Activated CD8-positive, alpha-beta T cell treated with anti-CD3 and anti-CD28 coated beads for 36 hours (primary cell): ENCODE data around the gene FCHO2. TPM values are rescaled to one million over a fixed set of nuclear protein-coding genes. Genes with fewer than 3 reads are reported as not detected.

Experiments used
- ATAC-seq: fragments of 200-7000 bp; cut with Tn5 transposase; one replicate; pipeline ENCODE4 v1.10.0; 2021; ENCODE audit warnings: mild to moderate bottlenecking, moderate library complexity
- CTCF ChIA-PET: fragments of 350-600 bp; sonication (Branson Sonifier 250); formaldehyde crosslinking; loops from one replicate; lab custom pipeline; 2021; ENCODE audit warnings: antibody characterized with exemption; lab: Charles Lee
- POLR2A ChIA-PET: fragments of 350-600 bp; sonication (Branson Sonifier 250); formaldehyde crosslinking; loops from one replicate; lab custom pipeline; 2021; ENCODE audit warnings: antibody characterized with exemption; lab: Charles Lee
- DNase-seq: peaks from one replicate; pipeline ENCODE4 v3.0.0-alpha.2; 2020
- H3K27ac Mint-ChIP-seq: one replicate; pipeline ENCODE4 v1.8.0; 2021; ENCODE audit warnings: mild to moderate bottlenecking, mixed read lengths
- H3K27me3 Mint-ChIP-seq: one replicate; pipeline ENCODE4 v1.8.0; 2021; ENCODE audit warnings: mixed read lengths
- H3K36me3 Mint-ChIP-seq: one replicate; pipeline ENCODE4 v1.8.0; 2021; ENCODE audit warnings: low read depth, mixed read lengths
- H3K4me1 Mint-ChIP-seq: one replicate; pipeline ENCODE4 v1.8.0; 2021; ENCODE audit warnings: low read depth, mixed read lengths
- H3K4me3 Mint-ChIP-seq: one replicate; pipeline ENCODE4 v1.8.0; 2021; ENCODE audit warnings: mild to moderate bottlenecking, moderate library complexity, mixed read lengths
- H3K9me3 Mint-ChIP-seq: one replicate; pipeline ENCODE4 v1.8.0; 2021; ENCODE audit warnings: mixed read lengths
- intact Hi-C: fragments of 100-400 bp; cut with micrococcal nuclease; formaldehyde crosslinking; loops from one replicate; pipeline ENCODE4 v1.10.0; 2022
- total RNA-seq, 2 experiments: library from RNA; stranded (reverse); gene quantifications; one replicate each; pipeline ENCODE4 v1.2.3, GENCODE V29; 2021
- TF ChIP-seq, protein P1 (sequence below): fragments of 200-600 bp; IDR thresholded peaks from one replicate; pipeline ENCODE4 v1.8.0; 2022; ENCODE audit warnings: antibody characterized with exemption, mild to moderate bottlenecking

Gene FCHO2
- total RNA-seq, 2 experiments from 2014 or later, result 0.32 to 1.0 TPM

DNA sequence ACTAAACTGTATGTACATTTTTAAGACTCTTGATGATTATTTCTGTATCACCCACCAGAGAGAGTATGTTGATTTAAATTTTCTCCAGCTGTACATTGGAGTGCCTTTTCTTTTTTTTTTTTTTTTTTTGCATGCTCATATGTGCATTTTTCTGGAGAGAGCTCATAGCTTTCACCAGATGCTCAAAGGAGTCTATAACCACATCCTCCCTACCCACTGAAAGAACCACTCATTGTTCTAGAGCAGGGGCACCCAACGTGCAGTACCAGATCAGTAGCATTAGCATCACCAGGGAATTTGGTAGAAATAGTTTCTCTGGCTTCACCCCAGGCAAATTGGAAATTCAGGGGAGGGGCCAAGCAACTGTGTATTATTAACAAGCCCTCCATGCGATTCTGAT is 110.6 kb downstream of the FCHO2 start:
- intact Hi-C loops, result no loop called here
- Mint-ChIP-seq H3K4me3 (no peak overlapping the region), H3K27me3 (no peaks in the 10 kb centered on the region), H3K4me1 (no peaks in the 10 kb centered on the region), H3K27ac (no peak overlapping the region), H3K36me3 (no peaks in the 10 kb centered on the region), H3K9me3 (no peaks in the 10 kb centered on the region)
- DNase-seq (no peak), ATAC-seq (no peak)
- TF ChIP-seq, protein P1, sequence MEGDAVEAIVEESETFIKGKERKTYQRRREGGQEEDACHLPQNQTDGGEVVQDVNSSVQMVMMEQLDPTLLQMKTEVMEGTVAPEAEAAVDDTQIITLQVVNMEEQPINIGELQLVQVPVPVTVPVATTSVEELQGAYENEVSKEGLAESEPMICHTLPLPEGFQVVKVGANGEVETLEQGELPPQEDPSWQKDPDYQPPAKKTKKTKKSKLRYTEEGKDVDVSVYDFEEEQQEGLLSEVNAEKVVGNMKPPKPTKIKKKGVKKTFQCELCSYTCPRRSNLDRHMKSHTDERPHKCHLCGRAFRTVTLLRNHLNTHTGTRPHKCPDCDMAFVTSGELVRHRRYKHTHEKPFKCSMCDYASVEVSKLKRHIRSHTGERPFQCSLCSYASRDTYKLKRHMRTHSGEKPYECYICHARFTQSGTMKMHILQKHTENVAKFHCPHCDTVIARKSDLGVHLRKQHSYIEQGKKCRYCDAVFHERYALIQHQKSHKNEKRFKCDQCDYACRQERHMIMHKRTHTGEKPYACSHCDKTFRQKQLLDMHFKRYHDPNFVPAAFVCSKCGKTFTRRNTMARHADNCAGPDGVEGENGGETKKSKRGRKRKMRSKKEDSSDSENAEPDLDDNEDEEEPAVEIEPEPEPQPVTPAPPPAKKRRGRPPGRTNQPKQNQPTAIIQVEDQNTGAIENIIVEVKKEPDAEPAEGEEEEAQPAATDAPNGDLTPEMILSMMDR, result no peak
- POLR2A ChIA-PET, result no interaction called here
- CTCF ChIA-PET, result interaction anchor here (1.5 kb wide), 1 partner anchor 12 kb away, joined by 3 read pairs; no protein-coding TSS in a partner anchor

- intact Hi-C loops, result no loop called here
- Mint-ChIP-seq H3K4me3 (no peak overlapping the region), H3K9me3 (no peaks in the 10 kb centered on the region), H3K36me3 (no peaks in the 10 kb centered on the region), H3K4me1 (no peaks in the 10 kb centered on the region), H3K27me3 (no peaks in the 10 kb centered on the region), H3K27ac (no peak overlapping the region)
- ChIA-PET CTCF (interaction anchor here (1.1 kb wide), 1 partner anchor 701 kb away, joined by 3 read pairs; no protein-coding TSS in a partner anchor), POLR2A (no interaction called here)
- ATAC-seq (no peak), DNase-seq (no peak)
- TF ChIP-seq, protein P1, result no peak
Observed at GRCh38 chr5:73067213-73067612, 111.4 kb downstream of the FCHO2 start.

GRCh38 chr5:73081093-73081492 is 125.3 kb downstream of the FCHO2 start:
- Mint-ChIP-seq H3K27me3 (peaks cover 8% of the 10 kb centered on the region), H3K9me3 (no peaks in the 10 kb centered on the region), H3K27ac (no peak overlapping the region), H3K4me3 (no peak overlapping the region), H3K4me1 (no peaks in the 10 kb centered on the region), H3K36me3 (no peaks in the 10 kb centered on the region)
- ATAC-seq (no peak), DNase-seq (no peak)
- intact Hi-C loops, result loop anchor here (5.0 kb wide), 1 partner anchor 121 kb away; no protein-coding TSS in a partner anchor
- TF ChIP-seq, protein P1, result no peak
- ChIA-PET CTCF (interaction anchor here (0.9 kb wide), 1 partner anchor 67 kb away, joined by 3 read pairs; no protein-coding TSS in a partner anchor), POLR2A (no interaction called here)

GRCh38 chr5:73088026-73088425 is 132.2 kb downstream of the FCHO2 start:
- Mint-ChIP-seq H3K4me3 (no peak overlapping the region), H3K27ac (no peak overlapping the region), H3K36me3 (no peaks in the 10 kb centered on the region), H3K4me1 (no peaks in the 10 kb centered on the region), H3K9me3 (no peaks in the 10 kb centered on the region), H3K27me3 (peaks cover 21% of the 10 kb centered on the region)
- TF ChIP-seq, protein P1, result no peak
- intact Hi-C loops, result no loop called here
- DNase-seq (no peak), ATAC-seq (no peak)
- ChIA-PET POLR2A (no interaction called here), CTCF (no interaction called here)

DNA sequence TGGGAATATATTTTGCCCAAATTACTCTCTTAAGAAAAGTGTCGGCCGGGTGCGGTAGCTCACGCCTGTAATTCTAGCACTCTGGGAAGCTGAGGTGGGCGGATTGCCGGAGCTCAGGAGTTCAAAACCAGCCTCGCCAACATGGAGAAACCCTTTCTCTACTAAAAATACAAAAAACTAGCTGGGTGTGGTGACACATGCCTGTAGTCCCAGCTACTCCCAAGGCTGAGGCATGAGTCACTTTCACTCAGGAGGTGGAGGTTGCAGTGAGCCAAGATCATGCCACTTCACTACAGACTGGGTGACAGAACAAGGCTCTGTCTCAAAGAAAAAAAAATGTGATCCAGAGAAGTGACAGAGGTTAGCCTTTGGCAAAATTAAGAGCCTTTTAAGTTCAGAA is 138.1 kb downstream of the FCHO2 start:
- ATAC-seq (peak; percentile 70), DNase-seq (peak; percentile 26)
- ChIA-PET POLR2A (interaction anchor here (0.7 kb wide), 1 partner anchor 29 kb away, joined by 3 read pairs; no protein-coding TSS in a partner anchor), CTCF (interaction anchor here (0.6 to 1.4 kb wide), 4 partner anchors 10 to 121 kb away, joined by 3 to 4 read pairs (median 4); no protein-coding TSS in a partner anchor)
- Mint-ChIP-seq H3K36me3 (no peaks in the 10 kb centered on the region), H3K27ac (no peak overlapping the region), H3K27me3 (peaks cover 13% of the 10 kb centered on the region), H3K4me3 (no peak overlapping the region), H3K4me1 (peaks cover 13% of the 10 kb centered on the region), H3K9me3 (peaks cover 10% of the 10 kb centered on the region)
- intact Hi-C loops, result no loop called here
- TF ChIP-seq, protein P1, result no peak
